Keratinocyte (primary cell): ENCODE measurements around the gene TRUB1.

ENCODE experiments used
- CTCF ChIP-seq, 3 experiments: IDR thresholded peaks in 1 of 3; conservative IDR thresholded peaks in 1 of 3; optimal IDR thresholded peaks in 1 of 3; 2 replicates in 2 of 3; 3 replicates in 1 of 3; pipeline versions ENCODE3 to v1.5.1; 2011; ENCODE audit warnings: low read length in 3 of 3, mild to moderate bottlenecking in 3 of 3, moderate library complexity in 2 of 3, control low read depth in 1 of 3, inconsistent platforms in 1 of 3; ENCODE audit not compliant: insufficient read depth in 2 of 3; ENCODE audit errors: extremely low read depth in 1 of 3
- EZH2 ChIP-seq: IDR thresholded peaks from one replicate; pipeline ENCODE4 v1.6.1; 2012; ENCODE audit warnings: inconsistent platforms, mild to moderate bottlenecking, low read length, moderate library complexity

- TF ChIP-seq CTCF (optimal IDR thresholded peaks at IDR 0.05 in 1 of 3, IDR thresholded peaks at IDR 0.05 in 1 of 3, conservative IDR thresholded peaks at IDR 0.05 in 1 of 3; ENCODE audit: extremely low read depth in 1 of 3, insufficient read depth in 2 of 3, low read length in 3 of 3), result no peak
- no peak for TF ChIP-seq EZH2
Measured at GRCh38 chr10:114917459-114917858, 20.5 kb upstream of the TRUB1 start.
